ENCODE data around the gene CDKN2D.

GRCh38 chr19:10574462-10574861 is 5.7 kb upstream of the CDKN2D start:
- TF ChIP-seq, protein P1, sequence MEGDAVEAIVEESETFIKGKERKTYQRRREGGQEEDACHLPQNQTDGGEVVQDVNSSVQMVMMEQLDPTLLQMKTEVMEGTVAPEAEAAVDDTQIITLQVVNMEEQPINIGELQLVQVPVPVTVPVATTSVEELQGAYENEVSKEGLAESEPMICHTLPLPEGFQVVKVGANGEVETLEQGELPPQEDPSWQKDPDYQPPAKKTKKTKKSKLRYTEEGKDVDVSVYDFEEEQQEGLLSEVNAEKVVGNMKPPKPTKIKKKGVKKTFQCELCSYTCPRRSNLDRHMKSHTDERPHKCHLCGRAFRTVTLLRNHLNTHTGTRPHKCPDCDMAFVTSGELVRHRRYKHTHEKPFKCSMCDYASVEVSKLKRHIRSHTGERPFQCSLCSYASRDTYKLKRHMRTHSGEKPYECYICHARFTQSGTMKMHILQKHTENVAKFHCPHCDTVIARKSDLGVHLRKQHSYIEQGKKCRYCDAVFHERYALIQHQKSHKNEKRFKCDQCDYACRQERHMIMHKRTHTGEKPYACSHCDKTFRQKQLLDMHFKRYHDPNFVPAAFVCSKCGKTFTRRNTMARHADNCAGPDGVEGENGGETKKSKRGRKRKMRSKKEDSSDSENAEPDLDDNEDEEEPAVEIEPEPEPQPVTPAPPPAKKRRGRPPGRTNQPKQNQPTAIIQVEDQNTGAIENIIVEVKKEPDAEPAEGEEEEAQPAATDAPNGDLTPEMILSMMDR (IDR thresholded peaks at IDR 0.05; ENCODE audit: insufficient read depth, low read length, poor library complexity, severe bottlenecking), result no peak
- no peak for TF ChIP-seq EZH2phosphoT487 (conservative IDR thresholded peaks at IDR 0.05; ENCODE audit: low read length)
